ENCODE data around the gene CCDC85A.
A peak's percentile ranks its signal among the peaks of the same experiment; 100 is the strongest.

Gene CCDC85A

GRCh38 chr2:56335101-56335500 is 151.3 kb downstream of the CCDC85A start:
- Histone ChIP-seq H3K27ac (ENCODE audit: low read depth, low read length) (no peak overlapping the region), H3K9ac (ENCODE audit: low read depth, low read length) (no peak overlapping the region), H3K36me3 (ENCODE audit: insufficient read depth, low read length) (no peaks in the 10 kb centered on the region), H3K4me3 (ENCODE audit: low read length) (no peak overlapping the region), H3K27me3 (ENCODE audit: insufficient read depth, low read length) (no peaks in the 10 kb centered on the region), H3K4me1 (ENCODE audit: insufficient read depth, low read length) (peaks cover 46% of the 10 kb centered on the region), H3K9me3 (ENCODE audit: insufficient read depth, low read depth, low read length) (no peaks in the 10 kb centered on the region)
- WGBS = 93% methylated on average over 2 of the region's 3 CpGs

GRCh38 chr2:56337342-56337741 is 153.6 kb downstream of the CCDC85A start:
- 92% methylated on average over 3 of the region's 3 CpGs for WGBS
- Histone ChIP-seq H3K9ac (ENCODE audit: low read depth, low read length) (no peak overlapping the region), H3K9me3 (ENCODE audit: insufficient read depth, low read depth, low read length) (no peaks in the 10 kb centered on the region), H3K4me1 (ENCODE audit: insufficient read depth, low read length) (peaks cover 46% of the 10 kb centered on the region), H3K27ac (ENCODE audit: low read depth, low read length) (peak overlapping the region; percentile 47; the same call in 1 of the 2 replicates), H3K4me3 (ENCODE audit: low read length) (no peak overlapping the region), H3K27me3 (ENCODE audit: insufficient read depth, low read length) (no peaks in the 10 kb centered on the region), H3K36me3 (ENCODE audit: insufficient read depth, low read length) (no peaks in the 10 kb centered on the region)

- Histone ChIP-seq H3K9me3 (ENCODE audit: insufficient read depth, low read depth, low read length) (no peaks in the 10 kb centered on the region), H3K27me3 (ENCODE audit: insufficient read depth, low read length) (no peaks in the 10 kb centered on the region), H3K4me1 (ENCODE audit: insufficient read depth, low read length) (peaks cover 46% of the 10 kb centered on the region), H3K4me3 (ENCODE audit: low read length) (no peak overlapping the region), H3K36me3 (ENCODE audit: insufficient read depth, low read length) (no peaks in the 10 kb centered on the region), H3K27ac (ENCODE audit: low read depth, low read length) (no peak overlapping the region), H3K9ac (ENCODE audit: low read depth, low read length) (no peak overlapping the region)
- no CpG with 5 or more reads among the region's 2 CpGs for WGBS
These were observed 154.4 kb downstream of the CCDC85A start for GRCh38 chr2:56338232-56338631.

GRCh38 chr2:56344771-56345170 is 161.0 kb downstream of the CCDC85A start:
- H3K9me3 ChIP-seq (ENCODE audit: insufficient read depth, low read depth, low read length) = no peaks in the 10 kb centered on the region
- no peak overlapping the region for H3K9ac ChIP-seq (ENCODE audit: low read depth, low read length)
- WGBS = 73% methylated on average over 1 of the region's 1 CpG
- H3K4me3 ChIP-seq (ENCODE audit: low read length) = no peak overlapping the region
- no peaks in the 10 kb centered on the region for H3K36me3 ChIP-seq (ENCODE audit: insufficient read depth, low read length)
- no peak overlapping the region for H3K27ac ChIP-seq (ENCODE audit: low read depth, low read length)
- H3K27me3 ChIP-seq (ENCODE audit: insufficient read depth, low read length) = no peaks in the 10 kb centered on the region
- H3K4me1 ChIP-seq (ENCODE audit: insufficient read depth, low read length) = peaks cover 8% of the 10 kb centered on the region

GRCh38 chr2:56347881-56348280 is 164.1 kb downstream of the CCDC85A start:
- 68% methylated on average over 3 of the region's 4 CpGs for WGBS
- no peaks in the 10 kb centered on the region for H3K9me3 ChIP-seq (ENCODE audit: insufficient read depth, low read depth, low read length)
- no peaks in the 10 kb centered on the region for H3K36me3 ChIP-seq (ENCODE audit: insufficient read depth, low read length)
- no peak overlapping the region for H3K4me3 ChIP-seq (ENCODE audit: low read length)
- no peak overlapping the region for H3K9ac ChIP-seq (ENCODE audit: low read depth, low read length)
- no peaks in the 10 kb centered on the region for H3K27me3 ChIP-seq (ENCODE audit: insufficient read depth, low read length)
- no peak overlapping the region for H3K27ac ChIP-seq (ENCODE audit: low read depth, low read length)
- H3K4me1 ChIP-seq (ENCODE audit: insufficient read depth, low read length) = peaks cover 8% of the 10 kb centered on the region

- Histone ChIP-seq H3K27me3 (ENCODE audit: insufficient read depth, low read length) (no peaks in the 10 kb centered on the region), H3K4me1 (ENCODE audit: insufficient read depth, low read length) (peaks cover 8% of the 10 kb centered on the region), H3K9ac (ENCODE audit: low read depth, low read length) (no peak overlapping the region), H3K4me3 (ENCODE audit: low read length) (no peak overlapping the region), H3K27ac (ENCODE audit: low read depth, low read length) (no peak overlapping the region), H3K9me3 (ENCODE audit: insufficient read depth, low read depth, low read length) (no peaks in the 10 kb centered on the region), H3K36me3 (ENCODE audit: insufficient read depth, low read length) (no peaks in the 10 kb centered on the region)
- WGBS = 88% methylated on average over 6 of the region's 6 CpGs
These were observed 164.8 kb downstream of the CCDC85A start for GRCh38 chr2:56348392-56349210.

GRCh38 chr2:56357655-56358295 is 174.0 kb downstream of the CCDC85A start:
- WGBS = 94% methylated on average over 3 of the region's 3 CpGs
- no peak overlapping the region for H3K27ac ChIP-seq (ENCODE audit: low read depth, low read length)
- H3K36me3 ChIP-seq (ENCODE audit: insufficient read depth, low read length) = no peaks in the 10 kb centered on the region
- H3K4me3 ChIP-seq (ENCODE audit: low read length) = no peak overlapping the region
- no peaks in the 10 kb centered on the region for H3K27me3 ChIP-seq (ENCODE audit: insufficient read depth, low read length)
- H3K4me1 ChIP-seq (ENCODE audit: insufficient read depth, low read length) = no peaks in the 10 kb centered on the region
- no peaks in the 10 kb centered on the region for H3K9me3 ChIP-seq (ENCODE audit: insufficient read depth, low read depth, low read length)
- no peak overlapping the region for H3K9ac ChIP-seq (ENCODE audit: low read depth, low read length)

GRCh38 chr2:56361844-56362243 is 178.1 kb downstream of the CCDC85A start:
- no peaks in the 10 kb centered on the region for H3K36me3 ChIP-seq (ENCODE audit: insufficient read depth, low read length)
- WGBS = 93% methylated on average over 2 of the region's 2 CpGs
- H3K4me3 ChIP-seq (ENCODE audit: low read length) = no peak overlapping the region
- H3K4me1 ChIP-seq (ENCODE audit: insufficient read depth, low read length) = no peaks in the 10 kb centered on the region
- H3K27me3 ChIP-seq (ENCODE audit: insufficient read depth, low read length) = no peaks in the 10 kb centered on the region
- no peak overlapping the region for H3K9ac ChIP-seq (ENCODE audit: low read depth, low read length)
- no peak overlapping the region for H3K27ac ChIP-seq (ENCODE audit: low read depth, low read length)
- H3K9me3 ChIP-seq (ENCODE audit: insufficient read depth, low read depth, low read length) = no peaks in the 10 kb centered on the region

- Histone ChIP-seq H3K4me1 (ENCODE audit: insufficient read depth, low read length) (no peaks in the 10 kb centered on the region), H3K27ac (ENCODE audit: low read depth, low read length) (no peak overlapping the region), H3K9ac (ENCODE audit: low read depth, low read length) (no peak overlapping the region), H3K4me3 (ENCODE audit: low read length) (no peak overlapping the region), H3K27me3 (ENCODE audit: insufficient read depth, low read length) (no peaks in the 10 kb centered on the region), H3K9me3 (ENCODE audit: insufficient read depth, low read depth, low read length) (no peaks in the 10 kb centered on the region), H3K36me3 (ENCODE audit: insufficient read depth, low read length) (no peaks in the 10 kb centered on the region)
- 98% methylated on average over 2 of the region's 2 CpGs for WGBS
These were observed 181.1 kb downstream of the CCDC85A start for GRCh38 chr2:56364902-56365301.

- Histone ChIP-seq H3K9ac (ENCODE audit: low read depth, low read length) (no peak overlapping the region), H3K4me1 (ENCODE audit: insufficient read depth, low read length) (no peaks in the 10 kb centered on the region), H3K9me3 (ENCODE audit: insufficient read depth, low read depth, low read length) (no peaks in the 10 kb centered on the region), H3K27me3 (ENCODE audit: insufficient read depth, low read length) (no peaks in the 10 kb centered on the region), H3K27ac (ENCODE audit: low read depth, low read length) (no peak overlapping the region), H3K4me3 (ENCODE audit: low read length) (no peak overlapping the region), H3K36me3 (ENCODE audit: insufficient read depth, low read length) (no peaks in the 10 kb centered on the region)
- WGBS = 83% methylated on average over 2 of the region's 2 CpGs
These were observed 185.5 kb downstream of the CCDC85A start for GRCh38 chr2:56369316-56369715.

GRCh38 chr2:56372071-56372656 is 188.4 kb downstream of the CCDC85A start:
- no peaks in the 10 kb centered on the region for H3K4me1 ChIP-seq (ENCODE audit: insufficient read depth, low read length)
- WGBS = 91% methylated on average over 5 of the region's 6 CpGs

More at GRCh38 chr2:56372071-56372656, 188.4 kb downstream of the CCDC85A start:
- Histone ChIP-seq H3K9ac (ENCODE audit: low read depth, low read length) (no peak overlapping the region), H3K4me3 (ENCODE audit: low read length) (no peak overlapping the region), H3K27ac (ENCODE audit: low read depth, low read length) (no peak overlapping the region), H3K36me3 (ENCODE audit: insufficient read depth, low read length) (no peaks in the 10 kb centered on the region), H3K27me3 (ENCODE audit: insufficient read depth, low read length) (no peaks in the 10 kb centered on the region), H3K9me3 (ENCODE audit: insufficient read depth, low read depth, low read length) (no peaks in the 10 kb centered on the region)

Measured in HUES64 (cell line).